GM19043 (cell line): ENCODE data around the gene ZFTA.
"Not testable (repeated sequence)": the region's sequence is repeated elsewhere in the genome, so short reads cannot be mapped to it uniquely, and the experiment has no call there.

Experiments
- ATAC-seq: cut with Tn5 transposase; IDR thresholded peaks from one replicate; pipeline ENCODE4 v1.9.1; 2021; ENCODE audit warnings: low read depth; ENCODE audit not compliant: unreplicated experiment

Gene ZFTA

GRCh38 chr11:63768237-63769041 is at the start of gene ZFTA:
ZFTA (minus strand) TSS chr11:63768775; CDS start chr11:63768622, 153 bp downstream.
- peak; percentile 47 for ATAC-seq

- no peak for ATAC-seq
Observed at GRCh38 chr11:63817758-63818498, 49.4 kb upstream of the ZFTA start.

- ATAC-seq = no peak
Observed at GRCh38 chr11:63816732-63817131, 48.2 kb upstream of the ZFTA start.

GRCh38 chr11:63816166-63816565 is 47.6 kb upstream of the ZFTA start:
- ATAC-seq = no peak

- no peak for ATAC-seq
Observed at GRCh38 chr11:63814383-63814736, 45.8 kb upstream of the ZFTA start.

- no peak for ATAC-seq
Observed at GRCh38 chr11:63813563-63814382, 45.2 kb upstream of the ZFTA start.

GRCh38 chr11:63813035-63813562 is 44.5 kb upstream of the ZFTA start, which contains the start of gene SPINDOC:
SPINDOC (plus strand) TSS chr11:63813456; CDS start chr11:63813687, 231 bp downstream.
- ATAC-seq = no peak

- ATAC-seq = no peak
Observed at GRCh38 chr11:63811522-63811921, 42.9 kb upstream of the ZFTA start.

GRCh38 chr11:63810383-63810782 is 41.8 kb upstream of the ZFTA start:
- ATAC-seq = not testable (repeated sequence)

- no peak for ATAC-seq
Observed at GRCh38 chr11:63805844-63806415, 37.4 kb upstream of the ZFTA start.

GRCh38 chr11:63804259-63804658 is 35.7 kb upstream of the ZFTA start:
- ATAC-seq = no peak

GRCh38 chr11:63802637-63803414 is 34.3 kb upstream of the ZFTA start:
- no peak for ATAC-seq

GRCh38 chr11:63800921-63801320 is 32.3 kb upstream of the ZFTA start:
- no peak for ATAC-seq

GRCh38 chr11:63795066-63795465 is 26.5 kb upstream of the ZFTA start:
- no peak for ATAC-seq

GRCh38 chr11:63793161-63793560 is 24.6 kb upstream of the ZFTA start:
- ATAC-seq = no peak

GRCh38 chr11:63791495-63792167 is 23.1 kb upstream of the ZFTA start:
- no peak for ATAC-seq

GRCh38 chr11:63785823-63786222 is 17.2 kb upstream of the ZFTA start:
- ATAC-seq = no peak

- ATAC-seq = no peak
Observed at GRCh38 chr11:63783925-63784592, 15.5 kb upstream of the ZFTA start.

- ATAC-seq = no peak
Observed at GRCh38 chr11:63782749-63783148, 14.2 kb upstream of the ZFTA start.
